Subcutaneous abdominal adipose tissue (tissue), 5 donors: ENCODE measurements around the gene GFER.

Experiments used
- H3K27ac ChIP-seq: one replicate; pipeline ENCODE4 v1.7.0; 2013; ENCODE audit warnings: low read depth, mild to moderate bottlenecking, inconsistent platforms, low read length, moderate library complexity
- H3K27me3 ChIP-seq, 5 donors: one replicate each; pipeline ENCODE4 v1.7.0; 2013; ENCODE audit warnings: low read length in 5 of 5, inconsistent platforms in 1 of 5; ENCODE audit not compliant: control insufficient read depth in 5 of 5, insufficient read depth in 4 of 5
- H3K36me3 ChIP-seq, 5 donors: one replicate each; pipeline ENCODE4 v1.7.0; 2013; ENCODE audit warnings: low read length in 5 of 5; ENCODE audit not compliant: control insufficient read depth in 5 of 5, insufficient read depth in 5 of 5
- H3K4me1 ChIP-seq, 5 donors: one replicate each; pipeline ENCODE4 v1.7.0; 2013; ENCODE audit warnings: low read length in 5 of 5, mild to moderate bottlenecking in 3 of 5, moderate library complexity in 1 of 5; ENCODE audit not compliant: control insufficient read depth in 5 of 5, insufficient read depth in 5 of 5
- H3K4me3 ChIP-seq, 5 donors: one replicate each; pipeline ENCODE4 v1.7.0; 2013; ENCODE audit warnings: low read length in 5 of 5, low read depth in 1 of 5
- H3K9ac ChIP-seq, 5 donors: one replicate each; pipeline ENCODE4 v1.7.0; 2013; ENCODE audit warnings: low read length in 5 of 5, mild to moderate bottlenecking in 4 of 5, moderate library complexity in 3 of 5
- H3K9me3 ChIP-seq, 5 donors: one replicate each; pipeline ENCODE4 v1.7.0; 2013; ENCODE audit warnings: low read length in 5 of 5; ENCODE audit not compliant: control insufficient read depth in 5 of 5
- donor health status: healthy.
- donor health status: healthy.
- donor health status: healthy.
- donor health status: healthy.
- donor health status: healthy.

Gene GFER

DNA sequence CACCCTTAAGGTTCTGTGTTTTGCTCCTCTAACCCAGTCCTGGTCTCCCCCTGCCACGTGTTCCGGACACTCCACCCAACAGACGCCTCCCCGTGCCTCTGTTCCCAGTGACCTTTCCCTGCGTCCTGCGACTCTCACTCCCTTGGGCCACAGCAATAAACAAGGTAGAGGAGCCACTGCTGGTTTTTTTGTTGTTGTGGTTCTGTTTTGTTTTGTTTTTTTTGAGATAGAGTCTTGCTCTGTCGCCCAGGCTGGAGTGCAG lies 31.9 kb downstream of the GFER start:
- Histone ChIP-seq H3K9ac (no peak overlapping the region), H3K4me1 (peaks cover 0 to 12% (median 7%) of the 10 kb centered on the region in 5 donors), H3K27me3 (peaks cover 12 to 30% (median 28%) of the 10 kb centered on the region in 5 donors), H3K36me3 (no peaks in the 10 kb centered on the region), H3K9me3 (no peaks in the 10 kb centered on the region), H3K27ac (no peak overlapping the region), H3K4me3 (no peak overlapping the region)

- Histone ChIP-seq H3K27ac (no peak overlapping the region), H3K9ac (no peak overlapping the region), H3K36me3 (no peaks in the 10 kb centered on the region), H3K4me3 (no peak overlapping the region), H3K9me3 (no peaks in the 10 kb centered on the region), H3K27me3 (peaks cover 13 to 33% (median 30%) of the 10 kb centered on the region in 5 donors), H3K4me1 (peaks cover 0 to 12% (median 7%) of the 10 kb centered on the region in 5 donors)
Measured at GRCh38 chr16:2016407-2016922, 32.5 kb downstream of the GFER start.

DNA sequence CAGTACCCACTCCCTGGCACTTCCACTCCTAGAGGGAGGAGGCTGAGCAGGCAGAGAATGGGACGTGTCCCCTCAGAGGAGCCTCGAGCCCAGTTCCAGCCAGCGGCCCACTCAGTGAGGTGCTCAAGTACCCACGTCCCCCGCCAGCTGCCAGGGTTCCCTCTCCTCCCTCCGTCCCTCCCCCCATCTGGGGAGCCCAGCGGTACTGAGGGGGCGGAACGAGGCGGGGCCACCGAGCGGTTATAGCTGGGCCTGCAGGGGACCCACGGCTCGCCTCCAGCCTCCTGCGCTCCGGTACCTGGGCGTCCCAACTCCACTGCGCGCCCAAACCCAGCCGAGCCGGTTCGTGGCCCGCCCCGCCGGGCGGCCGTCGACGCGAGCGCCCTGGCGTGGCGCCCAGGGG lies 35.5 kb downstream of the GFER start, which contains the start of gene NPW:
TSS of gene NPW (plus strand) at position 268 of the 403 bp plus-strand sequence.
- no peak within 1 kb of the TSS for H3K27ac ChIP-seq
- H3K4me1 ChIP-seq, result peaks cover 0 to 32% (median 25%) of the 10 kb centered on the region in 5 donors
- no peaks in the 10 kb centered on the region for H3K36me3 ChIP-seq
- no peak within 1 kb of the TSS for H3K9ac ChIP-seq
- H3K27me3 ChIP-seq, result peaks cover 21 to 37% (median 33%) of the 10 kb centered on the region in 5 donors
- H3K4me3 ChIP-seq, result peak within 1 kb of the TSS in 1 of 5 donors; percentile 16
- no peaks in the 10 kb centered on the region for H3K9me3 ChIP-seq

- H3K36me3 ChIP-seq, result no peaks in the 10 kb centered on the region
- no peak overlapping the region for H3K27ac ChIP-seq
- no peaks in the 10 kb centered on the region for H3K9me3 ChIP-seq
- peaks cover 0 to 36% (median 29%) of the 10 kb centered on the region in 5 donors for H3K4me1 ChIP-seq
- peak overlapping the region in 1 of 5 donors; percentile 16 for H3K4me3 ChIP-seq
- peaks cover 21 to 37% (median 33%) of the 10 kb centered on the region in 5 donors for H3K27me3 ChIP-seq
- no peak overlapping the region for H3K9ac ChIP-seq
Measured at GRCh38 chr16:2019921-2020831, 36.2 kb downstream of the GFER start.

DNA sequence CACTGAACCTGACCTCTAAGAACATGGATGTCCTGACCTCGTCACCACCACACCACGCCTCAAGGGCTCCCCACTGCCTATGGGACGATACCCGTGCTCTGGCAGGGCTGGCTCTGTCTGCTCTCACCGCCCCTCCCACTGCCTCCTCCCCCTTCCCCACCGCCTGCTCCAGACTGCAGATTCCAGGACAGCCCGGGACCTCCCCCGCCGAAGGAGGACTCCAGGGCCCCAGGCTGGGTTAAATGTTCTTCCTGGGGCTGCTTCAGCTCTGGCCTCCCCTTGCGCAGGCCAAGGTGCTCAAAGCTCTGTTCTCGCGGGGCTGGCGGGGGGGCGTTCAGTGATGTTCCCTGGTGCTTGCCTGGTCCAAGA lies 38.7 kb downstream of the GFER start:
- no peaks in the 10 kb centered on the region for H3K9me3 ChIP-seq
- H3K4me3 ChIP-seq, result peak overlapping the region in 4 of 5 donors; percentile 47 to 65 (median 60)
- H3K9ac ChIP-seq, result peak overlapping the region in 2 of 5 donors; percentile 30 to 43
- peaks cover 21 to 32% (median 28%) of the 10 kb centered on the region in 5 donors for H3K27me3 ChIP-seq
- H3K36me3 ChIP-seq, result no peaks in the 10 kb centered on the region
- H3K4me1 ChIP-seq, result peaks cover 0 to 57% (median 46%) of the 10 kb centered on the region in 5 donors
- peak overlapping the region; percentile 50 for H3K27ac ChIP-seq

GRCh38 chr16:2023092-2024031 lies 39.4 kb downstream of the GFER start:
- peaks cover 3 to 64% (median 52%) of the 10 kb centered on the region in 5 donors for H3K4me1 ChIP-seq

GRCh38 chr16:2024032-2024420 lies 40.0 kb downstream of the GFER start:
- Histone ChIP-seq H3K9me3 (no peaks in the 10 kb centered on the region), H3K27me3 (peaks cover 19 to 28% (median 23%) of the 10 kb centered on the region in 5 donors), H3K9ac (peak overlapping the region in 1 of 5 donors; percentile 66), H3K4me1 (peaks cover 4 to 70% (median 59%) of the 10 kb centered on the region in 5 donors), H3K4me3 (peak overlapping the region in 2 of 5 donors; percentile 58 to 65), H3K27ac (peak overlapping the region; percentile 50), H3K36me3 (no peaks in the 10 kb centered on the region)

More at GRCh38 chr16:2023092-2024031, 39.4 kb downstream of the GFER start:
- Histone ChIP-seq H3K27me3 (peaks cover 21 to 32% (median 25%) of the 10 kb centered on the region in 5 donors), H3K9ac (peak overlapping the region in 3 of 5 donors; percentile 30 to 66 (median 43)), H3K4me3 (peak overlapping the region; percentile 58 to 75 (median 63)), H3K27ac (peak overlapping the region; percentile 50), H3K9me3 (no peaks in the 10 kb centered on the region), H3K36me3 (no peaks in the 10 kb centered on the region)

DNA sequence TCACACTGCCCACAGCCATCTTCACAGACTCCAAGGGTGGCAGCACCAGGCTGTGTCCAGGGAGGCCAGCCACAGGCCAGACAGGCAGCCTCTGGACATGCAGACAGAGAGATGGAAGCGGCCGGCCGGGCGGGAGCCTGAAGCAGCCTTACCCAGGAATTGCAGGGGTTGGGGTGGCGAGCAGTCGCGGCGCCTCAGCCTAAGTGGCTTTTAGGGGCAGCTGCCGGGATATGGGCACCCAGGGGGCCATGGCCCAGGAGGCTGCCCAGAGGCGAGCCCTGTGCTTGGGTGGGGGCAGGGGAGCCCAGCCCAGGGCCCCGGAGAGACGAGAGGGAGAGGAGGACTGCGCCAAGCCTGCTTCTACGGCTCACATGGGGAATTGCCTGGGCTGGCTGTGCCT lies 41.3 kb downstream of the GFER start:
- Histone ChIP-seq H3K27ac (no peak overlapping the region), H3K27me3 (peaks cover 9 to 16% (median 12%) of the 10 kb centered on the region in 5 donors), H3K9me3 (no peaks in the 10 kb centered on the region), H3K4me1 (peaks cover 4 to 72% (median 56%) of the 10 kb centered on the region in 5 donors), H3K9ac (no peak overlapping the region), H3K4me3 (no peak overlapping the region), H3K36me3 (peaks cover 0 to 7% (median 7%) of the 10 kb centered on the region in 5 donors)

DNA sequence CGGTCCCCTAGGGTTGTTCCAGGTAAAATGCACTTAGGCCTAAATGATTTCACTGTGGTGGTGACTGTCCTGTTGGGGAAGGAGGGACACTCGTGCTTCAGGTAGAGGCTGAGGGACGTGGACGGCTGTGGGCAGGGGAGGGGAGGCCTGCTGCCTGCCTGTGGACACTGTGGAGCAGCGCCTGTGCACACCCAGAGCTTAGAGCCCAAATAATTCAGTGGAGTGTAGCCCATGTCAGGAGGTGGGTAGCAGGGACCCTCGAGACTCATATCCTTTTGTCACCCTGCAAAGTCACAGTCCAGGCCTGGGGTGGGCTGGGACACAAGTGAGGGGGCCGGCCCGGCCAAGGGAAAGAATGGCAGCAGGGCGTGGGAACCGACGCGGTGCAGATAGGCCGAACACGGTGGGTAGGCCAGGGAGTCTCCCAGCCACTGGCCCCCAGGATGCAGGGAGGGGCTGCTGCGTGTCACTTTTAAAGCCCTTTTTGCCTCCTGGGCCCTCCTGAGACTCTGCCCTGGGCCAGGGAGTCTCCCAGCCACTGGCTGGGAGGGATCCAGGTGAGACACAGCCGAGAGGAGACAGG lies 42.0 kb downstream of the GFER start:
- H3K9ac ChIP-seq, result peak overlapping the region in 3 of 5 donors; percentile 34 to 59 (median 53)
- peaks cover 4 to 76% (median 55%) of the 10 kb centered on the region in 5 donors for H3K4me1 ChIP-seq
- peaks cover 4 to 9% (median 5%) of the 10 kb centered on the region in 5 donors for H3K27me3 ChIP-seq
- peaks cover 0 to 10% (median 7%) of the 10 kb centered on the region in 5 donors for H3K36me3 ChIP-seq
- peak overlapping the region; percentile 39 to 62 (median 57) for H3K4me3 ChIP-seq
- H3K9me3 ChIP-seq, result no peaks in the 10 kb centered on the region
- no peak overlapping the region for H3K27ac ChIP-seq
